Neural progenitor cell (in vitro differentiated cells): Measurements from ENCODE around the gene RAVER1. TPM values are rescaled to one million over a fixed set of nuclear protein-coding genes. Genes with fewer than 3 reads are reported as not detected.
"Not testable (repeated sequence)": the region's sequence is repeated elsewhere in the genome, so short reads cannot be mapped to it uniquely, and the experiment has no call there.

Experiments
- DNase-seq: peaks from one replicate; pipeline ENCODE4 v3.0.0-alpha.2; 2016; ENCODE audit warnings: low spot score
- H2AFZ ChIP-seq: fragments of 200-600 bp; sonication (generic); replicated peaks from 2 replicates; pipeline ENCODE4 v1.6.1; 2016; ENCODE audit warnings: antibody characterized with exemption
- H3F3A ChIP-seq: fragments of 200-600 bp; sonication (generic); 2 replicates; pipeline ENCODE4 v1.6.1; 2016; ENCODE audit warnings: antibody characterized with exemption, low read depth
- H3K27ac ChIP-seq: fragments of 200-600 bp; sonication (generic); 2 replicates; pipeline ENCODE4 v1.5.1; 2016; ENCODE audit warnings: mild to moderate bottlenecking
- H3K27me3 ChIP-seq: fragments of 200-600 bp; sonication (generic); 2 replicates; pipeline ENCODE4 v1.6.1; 2016; ENCODE audit warnings: mild to moderate bottlenecking, moderate library complexity
- H3K36me3 ChIP-seq: fragments of 200-600 bp; sonication (generic); 2 replicates; pipeline ENCODE4 v1.5.1; 2016
- H3K4me1 ChIP-seq: fragments of 200-600 bp; sonication (generic); 2 replicates; pipeline ENCODE4 v1.6.1; 2016; ENCODE audit warnings: mixed run types
- H3K4me2 ChIP-seq: fragments of 200-600 bp; sonication (generic); 2 replicates; pipeline ENCODE4 v1.6.1; 2016
- H3K4me3 ChIP-seq: fragments of 200-600 bp; sonication (generic); 2 replicates; pipeline ENCODE4 v1.5.1; 2016
- H3K79me2 ChIP-seq: fragments of 200-600 bp; sonication (generic); 2 replicates; pipeline ENCODE4 v1.6.1; 2016; ENCODE audit warnings: low read depth
- H3K9ac ChIP-seq: fragments of 200-600 bp; sonication (generic); 2 replicates; pipeline ENCODE4 v1.6.1; 2016
- H3K9me3 ChIP-seq: fragments of 200-600 bp; sonication (generic); 2 replicates; pipeline ENCODE4 v1.5.1; 2016; ENCODE audit warnings: low read depth
- H4K20me1 ChIP-seq: fragments of 200-600 bp; sonication (generic); 2 replicates; pipeline ENCODE4 v1.6.1; 2016; ENCODE audit warnings: low read depth
- H3K27ac Mint-ChIP-seq: 3 replicates; pipeline ENCODE4 v1.8.0; 2021; ENCODE audit warnings: mixed read lengths
- H3K27me3 Mint-ChIP-seq: 2 replicates; pipeline ENCODE4 v1.8.0; 2022; ENCODE audit warnings: low read depth, mild to moderate bottlenecking, inconsistent platforms, moderate library complexity, mixed read lengths; ENCODE audit not compliant: insufficient read depth
- H3K36me3 Mint-ChIP-seq: 3 replicates; pipeline ENCODE4 v1.8.0; 2021; ENCODE audit warnings: mixed read lengths
- H3K4me1 Mint-ChIP-seq: 3 replicates; pipeline ENCODE4 v1.8.0; 2021; ENCODE audit warnings: mixed read lengths
- H3K4me3 Mint-ChIP-seq: 3 replicates; pipeline ENCODE4 v1.8.0; 2021; ENCODE audit warnings: mild to moderate bottlenecking, moderate library complexity, mixed read lengths
- H3K9me3 Mint-ChIP-seq: 3 replicates; pipeline ENCODE4 v1.8.0; 2020; ENCODE audit warnings: mixed read lengths
- CTCF ChIP-seq: fragments of 200-600 bp; sonication (generic); IDR thresholded peaks from 2 replicates; pipeline ENCODE4 v1.5.1; 2017; ENCODE audit warnings: antibody characterized with exemption, mild to moderate bottlenecking
- EZH2 ChIP-seq: fragments of 200-600 bp; sonication (generic); IDR thresholded peaks from 2 replicates; pipeline ENCODE4 v1.6.1; 2017; ENCODE audit warnings: antibody characterized with exemption, mild to moderate bottlenecking, moderate library complexity
- EZH2phosphoT487 ChIP-seq: fragments of 200-600 bp; sonication (generic); IDR thresholded peaks from 2 replicates; pipeline ENCODE4 v1.6.1; 2017; ENCODE audit warnings: antibody characterized with exemption
- total RNA-seq: library from RNA; depleted of rRNA; stranded (reverse); fragments of >200 nt; gene quantifications from 2 replicates; pipeline ENCODE4 v1.2.3, GENCODE V29; 2015; ENCODE audit warnings: low replicate concordance

The RAVER1 gene
- total RNA-seq, 1 donor from 2014 or later, result 5.4 TPM

GRCh38 chr19:10283301-10284064, 49.8 kb downstream of the RAVER1 start:
- H3K36me3 ChIP-seq, result no peaks in the 10 kb centered on the region
- H3K4me1 Mint-ChIP-seq, result peaks cover under 1% of the 10 kb centered on the region
- no peak overlapping the region for H3K4me2 ChIP-seq
- no peak overlapping the region for H3K27ac Mint-ChIP-seq
- H4K20me1 ChIP-seq, result peaks cover 10% of the 10 kb centered on the region
- DNase-seq, result no peak
- no peaks in the 10 kb centered on the region for H3K79me2 ChIP-seq
- peaks cover 36% of the 10 kb centered on the region for H3K27me3 ChIP-seq
- H3K36me3 Mint-ChIP-seq, result no peaks in the 10 kb centered on the region
- no peak for TF ChIP-seq EZH2phosphoT487
- no peak for TF ChIP-seq CTCF
- TF ChIP-seq EZH2, result no peak
- H3K9me3 Mint-ChIP-seq, result peaks cover 3% of the 10 kb centered on the region
- peaks cover 21% of the 10 kb centered on the region for H3F3A ChIP-seq
- H3K4me3 ChIP-seq, result no peak overlapping the region
- no peak overlapping the region for H3K27ac ChIP-seq
- no peak overlapping the region for H3K9ac ChIP-seq
- H3K27me3 Mint-ChIP-seq, result peaks cover 47% of the 10 kb centered on the region
- no peak overlapping the region for H2AFZ ChIP-seq
- no peaks in the 10 kb centered on the region for H3K9me3 ChIP-seq
- peaks cover 5% of the 10 kb centered on the region for H3K4me1 ChIP-seq
- H3K4me3 Mint-ChIP-seq, result no peak overlapping the region

DNA sequence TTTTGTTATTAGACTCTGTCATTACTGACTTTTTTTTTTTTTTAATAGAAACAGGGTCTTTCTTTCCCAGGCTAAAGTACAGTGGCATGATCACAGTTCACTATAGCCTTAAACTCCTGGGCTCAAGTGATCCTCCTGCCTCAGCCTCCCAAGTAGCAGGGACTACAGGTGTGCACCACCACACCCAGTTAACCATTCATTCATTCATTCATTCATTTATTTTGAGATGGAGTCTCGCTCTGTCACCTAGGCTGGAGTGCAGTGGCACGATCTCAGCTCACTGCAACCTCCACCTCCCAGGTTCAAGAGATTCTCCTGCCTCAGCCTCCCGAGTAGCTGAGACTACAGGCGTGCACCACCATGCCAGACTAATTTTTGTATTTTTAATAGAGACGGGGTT, 51.3 kb downstream of the RAVER1 start:
- H3K4me1 Mint-ChIP-seq, H3K27ac ChIP-seq, H3K4me2 ChIP-seq, H3K4me3 Mint-ChIP-seq, H3K9me3 ChIP-seq, H3K4me3 ChIP-seq, H3K27ac Mint-ChIP-seq, DNase-seq, H2AFZ ChIP-seq, H3K9ac ChIP-seq, H3K36me3 Mint-ChIP-seq, H3K36me3 ChIP-seq, H4K20me1 ChIP-seq, H3K79me2 ChIP-seq, H3K4me1 ChIP-seq, H3K9me3 Mint-ChIP-seq: not testable (repeated sequence)
- H3K27me3 Mint-ChIP-seq, result peaks cover 36% of the 10 kb centered on the region
- Histone ChIP-seq H3K27me3 (peaks cover 22% of the 10 kb centered on the region), H3F3A (peaks cover 14% of the 10 kb centered on the region)

DNA sequence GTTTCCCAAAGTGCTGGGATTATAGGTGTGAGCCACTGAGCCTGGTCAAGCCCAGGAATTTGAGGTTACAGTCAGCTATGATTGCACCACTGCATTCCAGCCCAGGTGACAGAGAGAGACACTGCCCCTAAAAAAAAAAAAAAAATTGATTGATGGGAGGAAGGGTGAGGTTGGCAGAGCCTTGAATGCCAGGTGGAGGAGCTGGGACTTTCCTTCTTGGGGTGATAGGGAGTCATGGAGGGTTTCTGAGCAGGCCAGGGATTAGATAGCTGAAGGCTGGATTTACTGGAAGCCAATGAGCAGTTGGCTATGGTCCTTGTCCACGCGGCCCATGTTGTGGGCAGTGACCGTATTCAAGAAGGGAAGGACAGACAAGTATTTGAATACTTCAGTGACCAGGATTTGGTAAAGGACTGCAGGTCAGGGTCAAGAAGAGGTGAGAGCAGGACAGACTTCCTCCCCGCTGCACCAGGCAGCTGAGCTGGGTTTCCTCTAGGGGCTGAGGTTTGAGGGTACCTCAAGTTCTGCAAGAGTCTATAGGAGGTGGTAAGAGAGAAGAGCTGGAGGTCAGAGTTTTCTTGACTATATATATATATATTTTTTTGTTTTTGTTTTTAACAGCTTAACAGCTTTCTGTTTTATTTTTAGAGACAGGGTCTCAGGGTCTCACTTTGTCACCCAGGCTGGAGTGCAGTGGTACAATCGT, 53.4 kb downstream of the RAVER1 start:
- no peaks in the 10 kb centered on the region for H3K79me2 ChIP-seq
- H3K27me3 Mint-ChIP-seq, result peaks cover 21% of the 10 kb centered on the region
- no peaks in the 10 kb centered on the region for H3K36me3 Mint-ChIP-seq
- H3K27ac ChIP-seq, result no peak overlapping the region
- H2AFZ ChIP-seq, result no peak overlapping the region
- DNase-seq, result no peak
- peaks cover 2% of the 10 kb centered on the region for H3K27me3 ChIP-seq
- no peak overlapping the region for H3K9ac ChIP-seq
- TF ChIP-seq CTCF (no peak), EZH2phosphoT487 (no peak), EZH2 (no peak)
- no peak overlapping the region for H3K27ac Mint-ChIP-seq
- no peak overlapping the region for H3K4me3 ChIP-seq
- no peak overlapping the region for H3K4me2 ChIP-seq
- no peaks in the 10 kb centered on the region for H3K9me3 ChIP-seq
- H4K20me1 ChIP-seq, result no peaks in the 10 kb centered on the region
- no peaks in the 10 kb centered on the region for H3K9me3 Mint-ChIP-seq
- H3K4me1 ChIP-seq, result no peaks in the 10 kb centered on the region
- peaks cover 2% of the 10 kb centered on the region for H3K4me1 Mint-ChIP-seq
- H3F3A ChIP-seq, result no peaks in the 10 kb centered on the region
- no peaks in the 10 kb centered on the region for H3K36me3 ChIP-seq
- H3K4me3 Mint-ChIP-seq, result no peak overlapping the region

DNA sequence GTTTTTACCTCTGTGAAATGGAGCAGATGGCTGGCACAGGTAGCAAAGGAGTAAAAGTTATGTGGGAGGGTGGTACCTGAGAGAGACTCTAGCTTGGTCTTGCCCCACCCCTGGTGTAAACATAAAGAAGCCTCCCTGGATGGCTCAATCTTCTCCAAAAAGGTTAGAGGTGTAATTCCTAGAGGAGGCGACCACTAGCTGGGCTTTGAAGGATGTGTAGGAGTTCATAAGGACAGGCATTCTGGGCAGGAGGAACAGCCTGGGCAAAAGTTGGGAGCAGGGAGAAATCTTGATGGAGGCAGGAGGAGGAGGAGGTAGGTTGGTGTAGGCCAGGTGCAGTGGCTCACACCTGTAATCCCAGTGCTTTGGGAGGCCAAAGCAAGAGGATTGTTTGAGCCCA, 54.4 kb downstream of the RAVER1 start:
- H3K27ac ChIP-seq, result no peak overlapping the region
- Mint-ChIP-seq H3K36me3 (no peaks in the 10 kb centered on the region), H3K27me3 (peaks cover 28% of the 10 kb centered on the region)

More for the DNA sequence above, 54.4 kb downstream of the RAVER1 start:
- H3K4me1 ChIP-seq, result no peaks in the 10 kb centered on the region
- no peak overlapping the region for H3K9ac ChIP-seq
- no peaks in the 10 kb centered on the region for H3K9me3 ChIP-seq
- H3K27me3 ChIP-seq, result peaks cover 4% of the 10 kb centered on the region
- H3F3A ChIP-seq, result no peaks in the 10 kb centered on the region
- H4K20me1 ChIP-seq, result no peaks in the 10 kb centered on the region
- Mint-ChIP-seq H3K4me1 (peaks cover 2% of the 10 kb centered on the region), H3K27ac (no peak overlapping the region), H3K4me3 (no peak overlapping the region), H3K9me3 (no peaks in the 10 kb centered on the region)
- no peak overlapping the region for H3K4me3 ChIP-seq
- H3K4me2 ChIP-seq, result no peak overlapping the region
- H2AFZ ChIP-seq, result no peak overlapping the region
- no peaks in the 10 kb centered on the region for H3K36me3 ChIP-seq
- TF ChIP-seq EZH2phosphoT487 (no peak), EZH2 (no peak)
- no peaks in the 10 kb centered on the region for H3K79me2 ChIP-seq
- no peak for DNase-seq
